Measurements from ENCODE around the gene M6PR. TPM values are rescaled to one million over a fixed set of nuclear protein-coding genes. Genes with fewer than 3 reads are reported as not detected.

Gene M6PR
- total and polyA plus RNA-seq, 5 donors from 2014 or later: 132 to 272 (median 255) TPM

DNA sequence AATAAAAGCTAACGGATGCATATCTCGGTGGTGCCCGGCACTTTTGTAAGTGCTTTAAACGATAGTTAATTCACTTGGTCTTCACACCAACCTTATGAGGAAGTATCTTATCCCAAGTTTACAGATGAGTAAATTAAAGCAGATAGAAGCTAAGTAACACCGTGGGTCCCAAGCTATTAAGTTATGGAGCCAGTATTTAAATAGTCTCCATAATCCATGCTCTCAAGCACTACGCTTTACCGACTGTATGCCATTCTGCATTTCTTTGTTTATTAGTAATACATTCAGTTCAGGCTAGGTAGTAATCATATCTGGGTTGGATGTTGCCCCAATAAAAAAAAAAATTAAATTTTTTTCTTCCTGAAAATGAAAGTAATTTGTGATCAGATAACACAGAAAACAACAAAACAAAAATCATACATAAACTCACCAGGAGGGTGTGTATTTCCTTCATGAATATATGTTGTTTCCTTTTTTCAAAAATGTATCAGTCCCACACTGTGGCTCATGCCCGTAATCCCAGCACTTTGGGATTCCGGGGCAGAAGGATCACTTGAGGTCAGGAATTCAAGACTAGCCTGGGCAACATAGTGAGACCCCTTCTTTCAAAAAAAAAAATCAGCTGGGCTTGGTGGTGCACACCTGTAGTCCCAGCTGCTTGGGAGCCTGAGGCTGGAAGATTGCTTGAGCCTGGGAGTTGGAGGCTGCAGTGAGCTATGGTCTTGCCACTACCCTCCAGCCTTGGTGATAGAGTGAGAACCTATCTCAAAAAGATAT lies 1.4 kb upstream of the M6PR start:
- Mint-ChIP-seq H3K27ac (peak overlapping the region; percentile 93 to 98 (median 94)), H3K9me3 (peaks cover 0 to 8% (median 0%) of the 10 kb centered on the region in 7 donors), H3K36me3 (peaks cover 16% of the 10 kb centered on the region), H3K4me1 (peaks cover 31 to 80% (median 65%) of the 10 kb centered on the region in 4 donors), H3K27me3 (no peaks in the 10 kb centered on the region), H3K4me3 (peak overlapping the region; percentile 92 to 97 (median 95))
- Histone ChIP-seq H3K36me3 (ENCODE audit: control insufficient read depth, insufficient read depth, low read length) (peaks cover 5% of the 10 kb centered on the region), H3K27ac (ENCODE audit: insufficient read depth, low read length, poor library complexity, severe bottlenecking) (peak overlapping the region; percentile 98), H3K9me3 (ENCODE audit: control insufficient read depth in 2 of 2, low read length in 2 of 2) (no peaks in the 10 kb centered on the region), H3K4me3 (ENCODE audit: low read depth, low read length) (peak overlapping the region; percentile 100), H3K27me3 (ENCODE audit: control insufficient read depth, insufficient read depth, low read length) (no peaks in the 10 kb centered on the region), H3K4me1 (ENCODE audit: control insufficient read depth, insufficient read depth, low read length, poor library complexity, severe bottlenecking) (peaks cover 80% of the 10 kb centered on the region)
- DNase-seq: peak in 2 of 3 donors; percentile 48 to 61
- no peak for ATAC-seq (ENCODE audit: low read depth in 2 of 2)

GRCh38 chr12:8950221-8950527 lies 729 bp upstream of the M6PR start:
- peaks cover 31 to 78% (median 65%) of the 10 kb centered on the region in 4 donors for H3K4me1 Mint-ChIP-seq
- ATAC-seq (ENCODE audit: low read depth in 2 of 2): peak; percentile 24 to 29

GRCh38 chr12:8948701-8949341 lies 624 bp downstream of the M6PR start:
- Histone ChIP-seq H3K27me3 (ENCODE audit: control insufficient read depth, insufficient read depth, low read length) (no peaks in the 10 kb centered on the region), H3K4me3 (ENCODE audit: low read depth, low read length) (peak overlapping the region; percentile 100), H3K4me1 (ENCODE audit: control insufficient read depth, insufficient read depth, low read length, poor library complexity, severe bottlenecking) (peaks cover 59% of the 10 kb centered on the region), H3K27ac (ENCODE audit: insufficient read depth, low read length, poor library complexity, severe bottlenecking) (peak overlapping the region; percentile 98), H3K36me3 (ENCODE audit: control insufficient read depth, insufficient read depth, low read length) (peaks cover 25% of the 10 kb centered on the region), H3K9me3 (ENCODE audit: control insufficient read depth in 2 of 2, low read length in 2 of 2) (no peaks in the 10 kb centered on the region)
- ATAC-seq (ENCODE audit: low read depth in 2 of 2) (no peak), DNase-seq (peak in 2 of 3 donors; percentile 13 to 49)
- Mint-ChIP-seq H3K27me3 (no peaks in the 10 kb centered on the region), H3K27ac (peak overlapping the region; percentile 93 to 98 (median 94)), H3K36me3 (peaks cover 16% of the 10 kb centered on the region), H3K4me1 (peaks cover 24 to 66% (median 56%) of the 10 kb centered on the region in 4 donors), H3K4me3 (peak overlapping the region; percentile 92 to 97 (median 95)), H3K9me3 (peaks cover 0 to 8% (median 0%) of the 10 kb centered on the region in 7 donors)

More at GRCh38 chr12:8950221-8950527, 729 bp upstream of the M6PR start:
- Mint-ChIP-seq H3K36me3 (peaks cover 16% of the 10 kb centered on the region), H3K4me3 (peak overlapping the region; percentile 92 to 97 (median 95)), H3K27me3 (no peaks in the 10 kb centered on the region), H3K9me3 (peaks cover 0 to 8% (median 0%) of the 10 kb centered on the region in 7 donors), H3K27ac (peak overlapping the region; percentile 93 to 98 (median 94))
- H3K27ac ChIP-seq (ENCODE audit: insufficient read depth, low read length, poor library complexity, severe bottlenecking): peak overlapping the region; percentile 98
- DNase-seq: no peak
- H3K4me3 ChIP-seq (ENCODE audit: low read depth, low read length): peak overlapping the region; percentile 100
- H3K4me1 ChIP-seq (ENCODE audit: control insufficient read depth, insufficient read depth, low read length, poor library complexity, severe bottlenecking): peaks cover 73% of the 10 kb centered on the region
- H3K27me3 ChIP-seq (ENCODE audit: control insufficient read depth, insufficient read depth, low read length): no peaks in the 10 kb centered on the region
- no peaks in the 10 kb centered on the region for H3K9me3 ChIP-seq (ENCODE audit: control insufficient read depth in 2 of 2, low read length in 2 of 2)
- H3K36me3 ChIP-seq (ENCODE audit: control insufficient read depth, insufficient read depth, low read length): peaks cover 12% of the 10 kb centered on the region

DNA sequence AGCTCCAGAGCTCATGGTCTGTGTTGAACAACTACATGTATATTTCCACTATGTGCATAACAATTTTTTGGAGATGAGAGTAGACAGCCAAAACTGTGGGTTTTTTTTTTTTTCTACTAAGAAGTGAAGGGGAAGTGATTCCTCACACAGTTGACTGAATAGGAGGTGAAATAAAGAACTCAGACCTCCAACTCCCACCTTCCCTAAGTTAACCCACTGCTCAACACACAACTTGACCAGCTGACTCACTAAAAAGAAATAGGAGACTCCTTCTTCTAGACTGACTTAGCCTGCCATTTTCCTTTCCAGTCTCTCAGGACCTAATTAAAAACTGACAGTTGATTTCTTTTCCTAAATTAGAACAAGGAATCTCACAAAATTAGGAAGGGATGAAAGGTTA lies 1.7 kb downstream of the M6PR start:
- ATAC-seq (ENCODE audit: low read depth in 2 of 2) (no peak), DNase-seq (no peak)
- H3K27me3 Mint-ChIP-seq: no peaks in the 10 kb centered on the region
- peak overlapping the region; percentile 68 to 99 (median 94) for H3K27ac Mint-ChIP-seq
- peaks cover 0 to 3% (median 0%) of the 10 kb centered on the region in 7 donors for H3K9me3 Mint-ChIP-seq
- peak overlapping the region; percentile 59 to 97 (median 87) for H3K4me3 Mint-ChIP-seq
- no peaks in the 10 kb centered on the region for H3K9me3 ChIP-seq (ENCODE audit: control insufficient read depth in 2 of 2, low read length in 2 of 2)
- H3K36me3 Mint-ChIP-seq: peaks cover 17% of the 10 kb centered on the region
- H3K27ac ChIP-seq (ENCODE audit: insufficient read depth, low read length, poor library complexity, severe bottlenecking): peak overlapping the region; percentile 98
- peaks cover 36% of the 10 kb centered on the region for H3K36me3 ChIP-seq (ENCODE audit: control insufficient read depth, insufficient read depth, low read length)
- peaks cover 23 to 60% (median 47%) of the 10 kb centered on the region in 4 donors for H3K4me1 Mint-ChIP-seq
- H3K4me3 ChIP-seq (ENCODE audit: low read depth, low read length): peak overlapping the region; percentile 100
- peaks cover 49% of the 10 kb centered on the region for H3K4me1 ChIP-seq (ENCODE audit: control insufficient read depth, insufficient read depth, low read length, poor library complexity, severe bottlenecking)
- no peaks in the 10 kb centered on the region for H3K27me3 ChIP-seq (ENCODE audit: control insufficient read depth, insufficient read depth, low read length)

DNA sequence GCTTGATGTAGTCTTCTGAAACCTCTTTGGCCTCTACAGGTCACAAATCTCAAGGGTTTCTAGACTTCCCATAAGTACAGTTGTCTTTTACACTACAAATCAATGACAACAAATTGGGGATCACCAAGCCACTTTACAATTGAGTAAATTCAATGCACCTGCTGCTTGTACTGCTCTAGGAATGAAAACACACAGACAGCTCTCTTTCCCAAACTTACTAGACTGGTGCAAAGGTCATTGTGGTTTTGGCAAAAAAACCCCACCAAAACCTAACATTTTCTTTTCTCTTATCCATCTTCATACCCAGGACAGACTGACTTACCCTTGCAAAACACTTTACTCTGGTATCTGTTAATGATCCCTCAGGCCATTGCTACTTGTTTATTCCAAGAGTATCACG lies 2.7 kb downstream of the M6PR start:
- no peak for DNase-seq
- Mint-ChIP-seq H3K27me3 (no peaks in the 10 kb centered on the region), H3K36me3 (peaks cover 21% of the 10 kb centered on the region), H3K4me1 (peaks cover 20 to 50% (median 42%) of the 10 kb centered on the region in 4 donors), H3K9me3 (no peaks in the 10 kb centered on the region), H3K27ac (peak overlapping the region; percentile 68 to 99 (median 94)), H3K4me3 (peak overlapping the region in 3 of 4 donors; percentile 70 to 93 (median 81))
- peaks cover 46% of the 10 kb centered on the region for H3K36me3 ChIP-seq (ENCODE audit: control insufficient read depth, insufficient read depth, low read length)
- peak overlapping the region; percentile 98 for H3K27ac ChIP-seq (ENCODE audit: insufficient read depth, low read length, poor library complexity, severe bottlenecking)
- peak overlapping the region; percentile 100 for H3K4me3 ChIP-seq (ENCODE audit: low read depth, low read length)
- peaks cover 39% of the 10 kb centered on the region for H3K4me1 ChIP-seq (ENCODE audit: control insufficient read depth, insufficient read depth, low read length, poor library complexity, severe bottlenecking)
- H3K9me3 ChIP-seq (ENCODE audit: control insufficient read depth in 2 of 2, low read length in 2 of 2): no peaks in the 10 kb centered on the region
- no peaks in the 10 kb centered on the region for H3K27me3 ChIP-seq (ENCODE audit: control insufficient read depth, insufficient read depth, low read length)
- no peak for ATAC-seq (ENCODE audit: low read depth in 2 of 2)

DNA sequence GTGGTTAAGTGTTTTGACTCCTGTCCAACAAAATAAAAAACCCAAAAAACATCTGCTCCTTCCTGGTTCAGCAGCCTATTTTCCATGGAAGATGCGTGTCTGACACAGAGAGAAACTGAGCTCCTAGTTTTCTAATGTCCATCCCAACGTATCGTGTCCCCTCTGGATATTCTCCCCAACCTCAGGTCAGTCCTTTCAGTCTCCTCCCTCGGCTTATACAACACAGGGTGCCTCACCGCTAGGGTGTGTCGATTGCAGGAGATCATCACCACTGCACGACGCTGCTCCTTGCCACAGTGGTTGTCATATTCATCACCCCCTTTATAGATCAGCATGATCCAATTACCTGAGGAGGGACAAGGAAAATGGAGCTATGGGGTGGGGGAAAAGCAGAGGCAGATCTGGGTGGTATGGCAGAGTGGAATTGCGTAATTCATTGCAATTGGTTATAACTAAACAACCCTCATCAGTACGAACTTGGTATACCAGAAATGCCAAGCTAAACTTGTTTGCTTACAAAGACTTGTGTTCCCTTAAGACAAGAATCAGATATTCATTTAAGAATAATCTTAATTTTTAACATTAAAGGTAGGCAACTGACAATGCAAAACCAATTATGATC lies 5.8 kb downstream of the M6PR start:
- H3K27ac Mint-ChIP-seq: peak overlapping the region; percentile 31 to 72 (median 69)
- no peaks in the 10 kb centered on the region for H3K27me3 ChIP-seq (ENCODE audit: control insufficient read depth, insufficient read depth, low read length)
- ATAC-seq (ENCODE audit: low read depth in 2 of 2): no peak
- H3K4me1 ChIP-seq (ENCODE audit: control insufficient read depth, insufficient read depth, low read length, poor library complexity, severe bottlenecking): peaks cover 23% of the 10 kb centered on the region
- H3K9me3 Mint-ChIP-seq: no peaks in the 10 kb centered on the region
- H3K36me3 Mint-ChIP-seq: peaks cover 33% of the 10 kb centered on the region
- peaks cover 15 to 37% (median 33%) of the 10 kb centered on the region in 4 donors for H3K4me1 Mint-ChIP-seq
- no peak overlapping the region for H3K4me3 Mint-ChIP-seq
- DNase-seq: no peak
- no peak overlapping the region for H3K27ac ChIP-seq (ENCODE audit: insufficient read depth, low read length, poor library complexity, severe bottlenecking)
- no peaks in the 10 kb centered on the region for H3K27me3 Mint-ChIP-seq
- H3K4me3 ChIP-seq (ENCODE audit: low read depth, low read length): no peak overlapping the region
- H3K9me3 ChIP-seq (ENCODE audit: control insufficient read depth in 2 of 2, low read length in 2 of 2): no peaks in the 10 kb centered on the region
- peaks cover 53% of the 10 kb centered on the region for H3K36me3 ChIP-seq (ENCODE audit: control insufficient read depth, insufficient read depth, low read length)

DNA sequence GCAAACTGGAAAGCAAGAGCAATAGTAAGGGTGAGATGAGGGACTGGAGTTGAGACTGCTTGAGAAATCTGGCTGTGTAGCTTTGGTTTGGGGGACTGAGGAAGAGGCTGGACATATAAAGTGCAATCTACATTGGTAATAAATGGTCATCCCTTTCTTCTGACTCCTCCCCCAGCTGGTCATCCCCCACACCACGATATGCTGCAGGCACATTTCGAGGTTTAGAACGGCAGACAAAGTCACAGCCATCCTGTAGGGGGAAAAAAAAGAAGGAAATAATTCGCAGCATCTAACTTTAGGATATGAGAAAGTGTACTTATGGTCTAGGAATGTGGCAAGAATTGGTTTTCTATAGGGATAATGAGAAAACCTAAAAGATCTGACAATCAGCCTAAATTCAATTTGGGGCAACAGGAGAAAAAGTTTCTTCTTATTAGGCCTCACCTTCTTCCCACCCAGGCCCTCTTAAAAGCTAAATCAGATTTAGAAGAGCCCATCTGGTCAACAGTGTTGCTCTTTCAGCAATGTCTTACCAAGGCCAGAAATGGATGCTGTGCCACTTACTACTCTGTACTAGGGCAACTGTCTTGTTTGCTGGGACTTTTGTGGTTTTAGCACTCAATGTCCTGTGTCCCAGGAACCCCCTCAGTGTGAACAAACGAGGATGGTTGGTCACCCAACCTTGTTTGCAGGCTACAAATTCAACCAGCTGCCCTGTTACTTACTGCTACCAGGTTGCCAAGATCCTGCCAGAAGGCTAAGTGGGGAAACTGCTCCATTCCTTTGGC lies 7.6 kb downstream of the M6PR start:
- H3K36me3 Mint-ChIP-seq: peaks cover 40% of the 10 kb centered on the region
- H3K4me1 Mint-ChIP-seq: peaks cover 8 to 21% (median 17%) of the 10 kb centered on the region in 4 donors
- ATAC-seq (ENCODE audit: low read depth in 2 of 2) (no peak), DNase-seq (no peak)
- no peaks in the 10 kb centered on the region for H3K27me3 Mint-ChIP-seq
- no peaks in the 10 kb centered on the region for H3K9me3 ChIP-seq (ENCODE audit: control insufficient read depth in 2 of 2, low read length in 2 of 2)
- peak overlapping the region in 1 of 3 donors; percentile 12 for H3K27ac Mint-ChIP-seq
- peaks cover 69% of the 10 kb centered on the region for H3K36me3 ChIP-seq (ENCODE audit: control insufficient read depth, insufficient read depth, low read length)
- no peaks in the 10 kb centered on the region for H3K9me3 Mint-ChIP-seq
- H3K4me3 Mint-ChIP-seq: peak overlapping the region in 1 of 4 donors; percentile 11
- H3K4me1 ChIP-seq (ENCODE audit: control insufficient read depth, insufficient read depth, low read length, poor library complexity, severe bottlenecking): peaks cover 5% of the 10 kb centered on the region
- H3K27ac ChIP-seq (ENCODE audit: insufficient read depth, low read length, poor library complexity, severe bottlenecking): no peak overlapping the region
- no peak overlapping the region for H3K4me3 ChIP-seq (ENCODE audit: low read depth, low read length)
- H3K27me3 ChIP-seq (ENCODE audit: control insufficient read depth, insufficient read depth, low read length): no peaks in the 10 kb centered on the region
